Peyer's patch (tissue), 4 donors: ENCODE results near the gene C1orf226.

Source experiments
- CTCF ChIP-seq, 6 experiments: fragments of 450-650 bp in 4 of 6; fragments of 200-600 bp in 2 of 6; sonication (generic) in 1 of 6; IDR thresholded peaks; one replicate each; pipeline ENCODE4 v1.5.1; 2017 to 2019; ENCODE audit warnings: antibody characterized with exemption in 6 of 6, mild to moderate bottlenecking in 3 of 6, moderate library complexity in 1 of 6
- POLR2A ChIP-seq, 2 donors: fragments of 450-650 bp; IDR thresholded peaks; one replicate each; pipeline ENCODE4 v1.5.1; 2017; ENCODE audit warnings: antibody characterized with exemption in 2 of 2, mild to moderate bottlenecking in 2 of 2, moderate library complexity in 2 of 2

- TF ChIP-seq CTCF (IDR thresholded peaks at IDR 0.05) (no peak), POLR2A (IDR thresholded peaks at IDR 0.05) (no peak)
These were observed 28.4 kb upstream of the C1orf226 start for GRCh38 chr1:162353078-162353477.
